HUES6 (cell line): Measurements from ENCODE around the gene FSCN2.

Experiments
- H3K27ac ChIP-seq: 2 replicates; pipeline ENCODE4 v1.7.0; 2013; ENCODE audit warnings: low read depth, mild to moderate bottlenecking, low read length, inconsistent platforms
- H3K27me3 ChIP-seq: 2 replicates; pipeline ENCODE4 v1.6.1; 2013; ENCODE audit warnings: low read length; ENCODE audit not compliant: control insufficient read depth, insufficient read depth
- H3K36me3 ChIP-seq: 2 replicates; pipeline ENCODE4 v1.6.1; 2013; ENCODE audit warnings: low read length; ENCODE audit not compliant: control insufficient read depth, insufficient read depth
- H3K4me1 ChIP-seq: 2 replicates; pipeline ENCODE4 v1.6.1; 2013; ENCODE audit warnings: low read length; ENCODE audit not compliant: control insufficient read depth, insufficient read depth
- H3K4me3 ChIP-seq: 2 replicates; pipeline ENCODE4 v1.5.1; 2013; ENCODE audit warnings: low read depth, low read length
- H3K9ac ChIP-seq: one replicate; pipeline ENCODE4 v1.6.1; 2013; ENCODE audit warnings: mild to moderate bottlenecking, low read length
- H3K9me3 ChIP-seq: 2 replicates; pipeline ENCODE4 v1.6.1; 2013; ENCODE audit warnings: low read depth, low read length; ENCODE audit not compliant: control insufficient read depth, insufficient read depth

The FSCN2 gene

DNA sequence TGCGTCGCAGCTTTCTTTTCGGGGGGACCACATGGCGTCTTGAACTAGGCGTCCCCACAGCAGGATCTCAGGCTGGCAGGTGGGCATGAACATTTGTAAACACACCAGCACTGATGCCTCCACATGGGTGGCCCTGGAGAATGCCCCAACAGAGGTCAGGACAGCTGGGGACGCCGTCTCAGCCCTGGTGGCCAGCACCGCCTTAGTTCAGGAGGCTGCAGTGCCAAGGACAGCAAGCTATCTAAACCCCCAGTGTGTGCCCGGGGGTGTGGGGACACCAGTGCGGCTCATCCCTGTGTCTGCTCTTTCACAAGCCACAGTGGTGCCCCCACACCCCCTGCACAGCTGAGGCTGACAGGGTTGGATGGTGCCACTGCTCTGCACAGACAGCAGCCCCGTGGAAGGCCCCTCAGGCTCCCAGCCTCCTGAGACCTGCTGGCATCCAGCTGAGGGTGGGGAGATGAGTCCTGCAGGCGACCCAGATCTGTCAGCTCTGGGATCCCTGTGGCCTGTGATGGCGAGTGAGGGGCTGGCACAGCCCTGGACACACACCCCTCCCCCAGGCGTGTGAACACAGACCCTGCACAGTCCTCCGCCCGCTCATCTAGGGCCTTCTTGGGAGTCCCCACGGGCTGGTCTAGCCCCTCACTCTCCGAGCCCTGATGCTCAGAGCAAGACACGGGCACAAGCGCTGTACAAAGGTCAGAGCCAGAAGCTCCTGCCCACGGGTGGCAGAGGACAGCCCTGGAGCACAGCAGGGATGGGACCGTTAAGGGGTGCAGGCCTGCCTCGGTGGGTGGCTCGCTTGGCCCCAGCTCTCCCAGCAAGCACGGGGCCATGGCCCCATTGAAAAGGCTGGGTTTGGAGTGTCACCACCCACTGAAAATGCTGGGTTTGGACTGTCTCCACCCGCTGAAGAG is 10.7 kb downstream of the FSCN2 start:
- peaks cover 34% of the 10 kb centered on the region for H3K36me3 ChIP-seq
- H3K9ac ChIP-seq = no peak overlapping the region
- no peak overlapping the region for H3K4me3 ChIP-seq
- H3K27ac ChIP-seq = no peak overlapping the region
- H3K9me3 ChIP-seq = no peaks in the 10 kb centered on the region
- H3K27me3 ChIP-seq = peaks cover 16% of the 10 kb centered on the region
- H3K4me1 ChIP-seq = peaks cover 3% of the 10 kb centered on the region

DNA sequence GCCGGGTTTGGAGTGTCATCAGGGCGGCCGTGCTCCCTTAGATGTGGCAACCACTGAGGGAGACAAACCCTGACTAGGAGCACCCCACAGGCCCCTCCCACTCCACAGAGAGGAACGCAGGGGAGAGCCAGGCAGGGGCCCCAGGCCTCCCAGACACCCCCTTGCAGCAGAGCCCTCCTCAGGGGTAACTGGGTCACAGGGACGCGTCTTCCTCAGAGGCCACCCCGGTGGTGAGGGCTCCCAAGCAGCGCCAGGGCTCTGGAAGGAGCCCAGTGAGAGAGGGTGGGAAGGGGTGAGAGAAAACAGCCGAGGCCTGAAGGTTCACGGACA is 11.4 kb downstream of the FSCN2 start:
- Histone ChIP-seq H3K9me3 (no peaks in the 10 kb centered on the region), H3K36me3 (peaks cover 41% of the 10 kb centered on the region), H3K4me3 (no peak overlapping the region), H3K4me1 (peaks cover 3% of the 10 kb centered on the region), H3K27me3 (peaks cover 11% of the 10 kb centered on the region), H3K27ac (no peak overlapping the region), H3K9ac (no peak overlapping the region)

DNA sequence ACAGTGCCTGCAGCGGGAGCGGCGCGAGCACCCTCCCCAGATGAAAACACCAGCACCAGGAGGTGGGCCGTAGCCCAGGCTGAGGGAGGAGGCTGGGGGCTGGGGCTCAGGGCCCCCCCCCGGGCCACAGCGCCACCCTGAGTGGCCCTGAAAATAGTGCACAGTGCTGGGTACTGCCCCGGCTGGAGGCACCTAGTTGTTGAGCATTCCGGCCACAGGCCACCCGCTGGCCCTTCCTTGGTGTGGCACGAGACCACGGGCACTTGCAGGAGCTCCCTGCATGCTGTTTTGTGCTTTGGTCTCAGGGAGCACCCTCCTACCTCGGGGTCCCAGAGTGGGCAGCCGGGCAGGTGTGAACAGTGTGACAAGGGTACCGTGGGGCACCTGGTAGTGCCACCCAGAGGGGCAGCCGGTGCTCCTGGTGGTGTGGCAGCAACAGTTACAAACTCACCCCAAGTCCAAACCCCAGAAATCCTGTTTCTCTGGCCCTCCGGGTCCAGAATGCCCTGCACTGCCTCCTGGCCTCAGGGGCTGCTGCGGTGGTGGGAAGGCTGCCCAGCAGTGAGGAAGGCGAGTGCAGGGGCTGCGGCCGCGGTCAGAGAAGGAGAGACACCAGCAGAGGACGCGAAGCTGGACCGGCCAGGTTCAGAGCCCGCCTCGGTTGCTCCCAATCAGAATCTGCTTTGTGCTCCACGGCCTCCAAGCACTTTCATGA is 11.9 kb downstream of the FSCN2 start:
- peaks cover 8% of the 10 kb centered on the region; the same call in 1 of the 2 replicates for H3K27me3 ChIP-seq
- H3K9me3 ChIP-seq = no peaks in the 10 kb centered on the region
- H3K4me1 ChIP-seq = peaks cover 3% of the 10 kb centered on the region
- peaks cover 46% of the 10 kb centered on the region for H3K36me3 ChIP-seq
- no peak overlapping the region for H3K27ac ChIP-seq
- H3K4me3 ChIP-seq = no peak overlapping the region
- H3K9ac ChIP-seq = no peak overlapping the region

DNA sequence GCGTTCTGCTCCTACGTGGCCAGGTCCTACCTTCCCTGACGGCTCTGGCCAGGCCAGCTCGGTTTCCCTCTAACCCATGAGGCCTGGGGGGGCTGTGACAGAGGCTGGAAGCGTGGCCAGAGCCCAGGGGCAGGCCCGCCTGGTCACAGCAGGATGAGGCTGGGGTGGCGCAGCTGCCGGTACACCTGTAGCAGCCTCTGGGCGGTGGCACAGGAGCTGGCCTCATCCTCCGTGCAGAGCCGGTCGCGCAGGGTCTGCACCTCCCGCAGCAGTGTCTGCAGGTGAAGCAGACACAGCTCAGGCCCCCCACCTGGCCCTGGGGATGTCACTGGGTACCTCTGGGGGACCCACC is 12.5 kb downstream of the FSCN2 start:
- H3K4me1 ChIP-seq = peaks cover 3% of the 10 kb centered on the region
- peaks cover 8% of the 10 kb centered on the region; the same call in 1 of the 2 replicates for H3K27me3 ChIP-seq
- peaks cover 51% of the 10 kb centered on the region for H3K36me3 ChIP-seq
- no peak overlapping the region for H3K9ac ChIP-seq
- no peak overlapping the region for H3K4me3 ChIP-seq
- H3K27ac ChIP-seq = no peak overlapping the region
- H3K9me3 ChIP-seq = no peaks in the 10 kb centered on the region

DNA sequence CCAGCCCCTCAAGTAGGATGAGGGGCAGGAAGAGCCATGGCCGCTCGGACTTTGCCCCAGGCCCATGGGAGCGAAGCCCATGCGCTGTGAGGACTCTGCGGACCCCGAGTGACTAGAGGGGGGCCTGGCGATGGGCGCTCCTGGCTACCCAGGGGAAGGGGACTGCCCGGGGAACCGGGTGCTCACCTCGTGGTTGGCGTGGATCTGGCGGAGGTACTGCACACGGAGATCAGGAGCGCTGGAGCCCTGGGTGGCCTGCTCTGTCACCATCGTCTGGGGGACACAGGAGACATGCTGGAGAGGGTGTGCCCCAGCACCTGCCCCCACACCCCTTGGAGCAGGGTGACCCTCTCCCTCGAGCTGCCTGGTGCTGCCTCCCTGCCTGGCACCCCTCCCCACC is 12.9 kb downstream of the FSCN2 start:
- no peak overlapping the region for H3K27ac ChIP-seq
- no peaks in the 10 kb centered on the region for H3K9me3 ChIP-seq
- H3K4me3 ChIP-seq = no peak overlapping the region
- no peak overlapping the region for H3K9ac ChIP-seq
- peaks cover 4% of the 10 kb centered on the region; the same call in 1 of the 2 replicates for H3K27me3 ChIP-seq
- peaks cover 56% of the 10 kb centered on the region for H3K36me3 ChIP-seq
- peaks cover 3% of the 10 kb centered on the region for H3K4me1 ChIP-seq

DNA sequence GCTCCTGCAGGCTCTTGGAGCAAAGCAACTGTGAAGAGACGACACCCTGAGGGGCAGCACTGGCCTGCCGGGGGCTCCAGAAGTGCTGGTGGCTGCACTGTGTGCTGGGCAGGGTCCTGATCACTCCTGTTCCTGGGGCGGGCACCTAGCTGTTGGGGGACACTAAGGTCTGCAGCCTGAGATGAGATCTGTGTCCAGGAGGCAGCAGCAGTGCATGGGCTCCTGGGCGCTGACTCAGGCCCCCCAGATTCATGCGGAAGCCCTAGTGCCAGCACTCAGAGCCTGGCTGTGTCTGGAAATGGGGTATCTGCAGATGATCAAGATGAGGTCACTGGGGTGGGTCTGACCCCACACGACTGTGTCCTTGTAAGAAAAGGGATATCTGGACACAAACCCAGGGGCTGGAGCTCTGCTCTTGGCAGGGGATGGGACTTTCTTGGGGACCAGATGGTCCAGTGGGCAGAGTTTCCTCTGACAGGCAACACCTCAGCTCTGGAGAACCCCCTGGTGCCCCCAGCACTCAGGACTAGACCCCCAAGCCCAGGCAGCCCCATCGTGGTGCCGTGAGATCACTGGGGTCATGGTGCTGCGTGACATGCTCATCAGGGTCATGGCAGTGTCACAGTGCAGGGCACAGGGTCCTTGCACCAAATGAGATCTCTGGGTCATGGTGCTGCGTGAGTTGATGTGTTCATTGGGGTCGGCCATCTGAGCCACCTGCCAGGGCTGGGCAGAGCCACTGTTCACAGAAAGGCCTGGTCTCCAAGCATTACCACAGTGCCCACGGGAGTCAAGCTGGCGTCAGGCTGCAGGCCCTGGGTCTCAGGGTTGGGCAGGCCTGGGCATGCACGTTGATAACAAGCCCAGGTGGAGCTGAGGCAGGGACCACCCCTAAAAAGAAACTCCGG is 14.5 kb downstream of the FSCN2 start:
- Histone ChIP-seq H3K27ac (no peak overlapping the region), H3K9me3 (no peaks in the 10 kb centered on the region), H3K4me1 (no peaks in the 10 kb centered on the region), H3K36me3 (peaks cover 72% of the 10 kb centered on the region), H3K9ac (no peak overlapping the region), H3K27me3 (no peaks in the 10 kb centered on the region), H3K4me3 (no peak overlapping the region)

DNA sequence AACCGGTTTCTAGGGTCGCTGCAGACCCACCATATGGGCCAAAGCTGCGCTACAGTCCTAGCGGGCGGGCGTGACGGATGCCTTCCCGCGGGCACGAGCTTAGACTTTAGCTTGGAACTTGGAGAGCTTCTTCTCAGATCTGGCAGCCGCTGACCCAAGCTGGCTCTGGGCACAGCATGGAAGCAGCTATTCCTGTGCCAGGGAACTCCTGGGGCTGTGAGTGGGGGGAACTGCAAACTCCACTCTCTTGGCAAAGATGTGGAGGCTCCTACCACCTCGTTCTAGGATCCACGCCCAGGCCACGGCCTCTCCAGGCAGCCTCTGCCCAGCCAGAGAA is 15.1 kb downstream of the FSCN2 start:
- Histone ChIP-seq H3K27ac (no peak overlapping the region), H3K9ac (no peak overlapping the region), H3K4me3 (no peak overlapping the region), H3K27me3 (no peaks in the 10 kb centered on the region), H3K4me1 (no peaks in the 10 kb centered on the region), H3K36me3 (peaks cover 74% of the 10 kb centered on the region), H3K9me3 (no peaks in the 10 kb centered on the region)

DNA sequence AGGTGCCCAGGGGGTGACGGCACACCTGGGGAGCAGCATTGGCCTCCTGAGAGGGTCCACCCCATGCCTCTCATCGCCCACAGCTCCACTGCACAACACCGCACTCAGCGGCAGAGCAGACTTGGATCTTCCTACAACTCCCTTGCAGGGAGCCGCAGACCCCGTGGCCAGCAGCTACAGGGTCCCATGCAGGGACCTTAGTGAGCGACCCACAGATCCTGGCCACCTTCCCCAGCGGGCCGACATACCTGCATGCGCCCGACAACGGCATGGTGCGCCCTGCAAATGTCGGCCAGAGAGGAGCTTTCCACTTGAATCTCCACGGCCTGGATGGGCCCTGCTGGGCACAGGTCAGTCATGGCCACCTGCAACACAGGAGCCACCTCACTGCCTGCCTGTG is 15.6 kb downstream of the FSCN2 start:
- Histone ChIP-seq H3K9me3 (no peaks in the 10 kb centered on the region), H3K27ac (no peak overlapping the region), H3K9ac (no peak overlapping the region), H3K36me3 (peaks cover 74% of the 10 kb centered on the region), H3K4me1 (no peaks in the 10 kb centered on the region), H3K4me3 (no peak overlapping the region), H3K27me3 (no peaks in the 10 kb centered on the region)

DNA sequence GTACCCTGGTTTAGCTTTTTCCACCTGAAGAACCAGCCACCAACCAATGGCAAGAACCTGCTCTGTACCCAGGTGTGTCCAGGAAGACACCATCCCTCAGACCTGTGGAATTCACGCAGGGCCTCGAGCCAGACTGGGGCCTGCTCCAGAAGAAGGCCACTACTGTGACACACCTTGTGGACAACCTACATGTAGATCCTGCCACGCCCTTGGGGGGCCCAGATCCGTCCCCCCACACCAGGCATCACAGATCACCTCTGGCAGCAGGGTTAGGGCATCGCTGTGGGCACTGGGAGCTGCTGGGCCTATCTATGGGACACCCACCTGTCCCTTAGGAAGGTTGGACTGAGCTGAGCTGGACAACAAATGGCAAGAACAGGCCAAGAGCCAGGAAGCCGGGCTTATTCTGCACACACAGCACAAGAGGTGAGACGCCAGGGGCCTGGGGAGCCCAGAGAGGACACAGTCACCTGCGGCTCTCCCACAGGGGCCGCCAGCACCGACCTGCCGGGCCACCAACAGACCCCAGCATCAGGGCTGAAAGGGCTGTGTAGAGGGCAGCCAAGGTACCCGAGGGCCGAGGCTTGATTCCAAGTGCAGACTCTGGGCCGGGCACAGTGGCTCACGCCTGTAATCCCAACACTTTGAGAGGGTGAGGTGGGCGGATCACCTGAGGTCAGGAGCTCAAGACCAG is 16.3 kb downstream of the FSCN2 start:
- Histone ChIP-seq H3K36me3 (peaks cover 80% of the 10 kb centered on the region), H3K27me3 (no peaks in the 10 kb centered on the region), H3K4me1 (no peaks in the 10 kb centered on the region), H3K9ac (no peak overlapping the region), H3K27ac (no peak overlapping the region), H3K9me3 (no peaks in the 10 kb centered on the region), H3K4me3 (no peak overlapping the region)

DNA sequence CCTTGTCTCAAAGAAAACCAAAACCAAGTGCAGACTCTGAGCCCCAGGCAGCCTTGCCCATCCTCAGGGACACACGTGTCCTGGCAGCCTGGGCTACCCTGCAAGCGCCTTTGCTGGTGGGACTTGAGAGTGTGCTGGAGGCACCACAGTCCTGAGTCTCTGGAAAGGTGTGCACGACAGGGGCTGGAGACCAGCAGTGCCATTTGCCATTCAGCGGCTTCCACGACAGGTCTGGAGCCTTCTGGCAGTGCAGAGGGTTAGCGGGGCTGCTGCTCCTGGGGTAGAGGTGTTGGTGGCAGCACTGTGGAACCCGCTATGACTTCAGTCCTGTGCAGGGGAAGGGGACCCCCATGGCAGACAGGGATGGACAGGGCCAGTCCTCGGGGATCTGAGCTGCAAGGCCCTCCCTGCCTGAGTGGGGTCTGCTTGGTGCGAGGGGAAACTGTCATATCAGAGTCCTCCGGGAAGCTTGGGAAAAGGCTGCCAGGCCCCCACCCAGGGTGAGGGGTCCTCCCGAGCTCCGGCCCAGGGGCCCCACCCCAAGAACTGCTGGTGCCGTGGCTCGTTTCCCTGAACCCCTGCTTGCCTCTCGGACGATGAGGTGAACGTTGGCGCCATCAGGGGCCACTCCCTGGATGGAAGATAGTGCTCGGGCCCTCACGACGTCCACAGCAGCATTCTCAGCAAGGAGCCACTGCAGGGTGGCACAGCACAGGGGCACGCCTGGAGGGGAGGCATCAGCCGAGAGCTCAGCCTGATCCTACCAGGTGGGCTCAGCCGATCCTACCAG is 17.2 kb downstream of the FSCN2 start:
- Histone ChIP-seq H3K36me3 (peaks cover 84% of the 10 kb centered on the region), H3K27me3 (no peaks in the 10 kb centered on the region), H3K9ac (no peak overlapping the region)

More for the DNA sequence above, 17.2 kb downstream of the FSCN2 start:
- H3K4me1 ChIP-seq = no peaks in the 10 kb centered on the region
- no peak overlapping the region for H3K27ac ChIP-seq
- H3K9me3 ChIP-seq = no peaks in the 10 kb centered on the region
- no peak overlapping the region for H3K4me3 ChIP-seq
